ENCODE data around the gene ARMH3. TPM values are rescaled to one million over a fixed set of nuclear protein-coding genes. Genes with fewer than 3 reads are reported as not detected.
A peak's percentile ranks its signal among the peaks of the same experiment; 100 is the strongest.

ARMH3 gene
- total and polyA plus RNA-seq, 10 of the 15 experiments (the other 5 are each of a cell fraction or from before 2014, with no cell fraction given): 13.0 to 33.0 (median 16.4) TPM

DNA sequence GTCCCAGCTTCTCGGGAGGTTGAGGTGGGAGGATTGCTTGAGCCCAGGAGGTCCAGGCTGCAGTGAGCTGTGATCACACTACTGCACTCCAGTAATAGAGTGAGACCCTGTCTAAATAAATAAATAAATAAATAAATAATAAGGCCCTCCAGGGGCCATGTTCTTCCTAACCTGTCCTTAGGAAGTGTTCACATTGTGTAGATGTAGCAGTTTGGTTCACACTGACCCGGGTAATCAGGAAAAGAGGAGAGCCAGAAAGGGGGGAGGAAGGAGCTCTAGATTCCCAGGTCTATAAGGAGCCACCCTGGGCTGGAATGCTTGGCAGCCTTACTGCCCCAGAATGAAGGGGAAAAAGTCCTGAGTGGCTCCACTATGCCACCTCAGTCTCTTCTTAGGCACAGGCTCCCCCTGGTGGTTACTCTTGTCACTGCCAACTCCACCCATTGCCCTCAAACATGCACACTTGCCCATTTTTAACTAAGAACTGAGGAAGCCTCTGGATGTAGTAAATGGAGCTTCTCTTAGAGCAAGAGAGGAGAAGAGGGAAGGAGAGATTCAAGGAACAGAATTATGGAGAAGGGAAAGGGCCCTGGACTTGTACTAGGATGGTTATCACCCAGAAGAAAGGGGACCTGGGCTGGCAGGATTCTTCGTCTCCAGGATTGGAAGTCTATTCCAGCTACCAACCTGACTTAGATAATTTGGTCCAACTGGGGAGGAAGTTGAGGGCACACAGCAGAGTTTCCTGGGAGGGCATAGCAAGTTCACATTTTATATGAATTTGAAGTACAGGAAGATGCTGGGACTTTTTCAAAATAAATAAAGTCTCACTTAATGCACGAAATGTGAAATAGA is 16.9 kb upstream of the ARMH3 start (continued):
- TF ChIP-seq CEBPB (IDR thresholded peaks at IDR 0.05; ENCODE audit: borderline replicate concordance in 1 of 2, low read depth in 2 of 2, low read length in 2 of 2): no peak
- TF ChIP-seq, protein P1, sequence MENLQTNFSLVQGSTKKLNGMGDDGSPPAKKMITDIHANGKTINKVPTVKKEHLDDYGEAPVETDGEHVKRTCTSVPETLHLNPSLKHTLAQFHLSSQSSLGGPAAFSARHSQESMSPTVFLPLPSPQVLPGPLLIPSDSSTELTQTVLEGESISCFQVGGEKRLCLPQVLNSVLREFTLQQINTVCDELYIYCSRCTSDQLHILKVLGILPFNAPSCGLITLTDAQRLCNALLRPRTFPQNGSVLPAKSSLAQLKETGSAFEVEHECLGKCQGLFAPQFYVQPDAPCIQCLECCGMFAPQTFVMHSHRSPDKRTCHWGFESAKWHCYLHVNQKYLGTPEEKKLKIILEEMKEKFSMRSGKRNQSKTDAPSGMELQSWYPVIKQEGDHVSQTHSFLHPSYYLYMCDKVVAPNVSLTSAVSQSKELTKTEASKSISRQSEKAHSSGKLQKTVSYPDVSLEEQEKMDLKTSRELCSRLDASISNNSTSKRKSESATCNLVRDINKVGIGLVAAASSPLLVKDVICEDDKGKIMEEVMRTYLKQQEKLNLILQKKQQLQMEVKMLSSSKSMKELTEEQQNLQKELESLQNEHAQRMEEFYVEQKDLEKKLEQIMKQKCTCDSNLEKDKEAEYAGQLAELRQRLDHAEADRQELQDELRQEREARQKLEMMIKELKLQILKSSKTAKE (IDR thresholded peaks at IDR 0.05; ENCODE audit: low read depth, poor library complexity, severe bottlenecking): no peak
- no peak for TF ChIP-seq MTA3 (IDR thresholded peaks at IDR 0.05; ENCODE audit: borderline replicate concordance, low read length)
- TF ChIP-seq YBX1 (IDR thresholded peaks at IDR 0.05): no peak
- TF ChIP-seq ZBED1 (IDR thresholded peaks at IDR 0.05; ENCODE audit: borderline replicate concordance): no peak
- TF ChIP-seq FOXK2 (IDR thresholded peaks at IDR 0.05): no peak
- no peak for TF ChIP-seq ELK1 (IDR thresholded peaks at IDR 0.05; ENCODE audit: low read depth, low read length)
- TF ChIP-seq, protein P2, sequence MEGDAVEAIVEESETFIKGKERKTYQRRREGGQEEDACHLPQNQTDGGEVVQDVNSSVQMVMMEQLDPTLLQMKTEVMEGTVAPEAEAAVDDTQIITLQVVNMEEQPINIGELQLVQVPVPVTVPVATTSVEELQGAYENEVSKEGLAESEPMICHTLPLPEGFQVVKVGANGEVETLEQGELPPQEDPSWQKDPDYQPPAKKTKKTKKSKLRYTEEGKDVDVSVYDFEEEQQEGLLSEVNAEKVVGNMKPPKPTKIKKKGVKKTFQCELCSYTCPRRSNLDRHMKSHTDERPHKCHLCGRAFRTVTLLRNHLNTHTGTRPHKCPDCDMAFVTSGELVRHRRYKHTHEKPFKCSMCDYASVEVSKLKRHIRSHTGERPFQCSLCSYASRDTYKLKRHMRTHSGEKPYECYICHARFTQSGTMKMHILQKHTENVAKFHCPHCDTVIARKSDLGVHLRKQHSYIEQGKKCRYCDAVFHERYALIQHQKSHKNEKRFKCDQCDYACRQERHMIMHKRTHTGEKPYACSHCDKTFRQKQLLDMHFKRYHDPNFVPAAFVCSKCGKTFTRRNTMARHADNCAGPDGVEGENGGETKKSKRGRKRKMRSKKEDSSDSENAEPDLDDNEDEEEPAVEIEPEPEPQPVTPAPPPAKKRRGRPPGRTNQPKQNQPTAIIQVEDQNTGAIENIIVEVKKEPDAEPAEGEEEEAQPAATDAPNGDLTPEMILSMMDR (IDR thresholded peaks at IDR 0.05 in 2 of 3, conservative IDR thresholded peaks at IDR 0.05 in 1 of 3; ENCODE audit: control insufficient read depth in 2 of 3, extremely low read depth in 1 of 3, insufficient read depth in 1 of 3, low read depth in 3 of 3, low read length in 3 of 3): peak; percentile 94 to 96 (median 95)
- no peak for TF ChIP-seq TCF7 (IDR thresholded peaks at IDR 0.05; ENCODE audit: borderline replicate concordance)
- TF ChIP-seq ETV6 (conservative IDR thresholded peaks at IDR 0.05 in 1 of 2, IDR thresholded peaks at IDR 0.05 in 1 of 2; ENCODE audit: borderline replicate concordance in 1 of 2, low read depth in 1 of 2): no peak
- TF ChIP-seq NKRF (conservative IDR thresholded peaks at IDR 0.05): no peak
- peak; percentile 26; the same call in 1 of the 2 replicates for TF ChIP-seq RUNX3 (IDR thresholded peaks at IDR 0.05; ENCODE audit: low read length)
- TF ChIP-seq SMARCA5 (IDR thresholded peaks at IDR 0.05): 0 out of 2 replicates have a peak, but pooled peaks have one; percentile 39
- TF ChIP-seq, protein P3, sequence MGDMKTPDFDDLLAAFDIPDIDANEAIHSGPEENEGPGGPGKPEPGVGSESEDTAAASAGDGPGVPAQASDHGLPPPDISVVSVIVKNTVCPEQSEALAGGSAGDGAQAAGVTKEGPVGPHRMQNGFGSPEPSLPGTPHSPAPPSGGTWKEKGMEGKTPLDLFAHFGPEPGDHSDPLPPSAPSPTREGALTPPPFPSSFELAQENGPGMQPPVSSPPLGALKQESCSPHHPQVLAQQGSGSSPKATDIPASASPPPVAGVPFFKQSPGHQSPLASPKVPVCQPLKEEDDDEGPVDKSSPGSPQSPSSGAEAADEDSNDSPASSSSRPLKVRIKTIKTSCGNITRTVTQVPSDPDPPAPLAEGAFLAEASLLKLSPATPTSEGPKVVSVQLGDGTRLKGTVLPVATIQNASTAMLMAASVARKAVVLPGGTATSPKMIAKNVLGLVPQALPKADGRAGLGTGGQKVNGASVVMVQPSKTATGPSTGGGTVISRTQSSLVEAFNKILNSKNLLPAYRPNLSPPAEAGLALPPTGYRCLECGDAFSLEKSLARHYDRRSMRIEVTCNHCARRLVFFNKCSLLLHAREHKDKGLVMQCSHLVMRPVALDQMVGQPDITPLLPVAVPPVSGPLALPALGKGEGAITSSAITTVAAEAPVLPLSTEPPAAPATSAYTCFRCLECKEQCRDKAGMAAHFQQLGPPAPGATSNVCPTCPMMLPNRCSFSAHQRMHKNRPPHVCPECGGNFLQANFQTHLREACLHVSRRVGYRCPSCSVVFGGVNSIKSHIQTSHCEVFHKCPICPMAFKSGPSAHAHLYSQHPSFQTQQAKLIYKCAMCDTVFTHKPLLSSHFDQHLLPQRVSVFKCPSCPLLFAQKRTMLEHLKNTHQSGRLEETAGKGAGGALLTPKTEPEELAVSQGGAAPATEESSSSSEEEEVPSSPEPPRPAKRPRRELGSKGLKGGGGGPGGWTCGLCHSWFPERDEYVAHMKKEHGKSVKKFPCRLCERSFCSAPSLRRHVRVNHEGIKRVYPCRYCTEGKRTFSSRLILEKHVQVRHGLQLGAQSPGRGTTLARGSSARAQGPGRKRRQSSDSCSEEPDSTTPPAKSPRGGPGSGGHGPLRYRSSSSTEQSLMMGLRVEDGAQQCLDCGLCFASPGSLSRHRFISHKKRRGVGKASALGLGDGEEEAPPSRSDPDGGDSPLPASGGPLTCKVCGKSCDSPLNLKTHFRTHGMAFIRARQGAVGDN (IDR thresholded peaks at IDR 0.05): no peak
- no peak for TF ChIP-seq HSF1 (IDR thresholded peaks at IDR 0.05; ENCODE audit: low read depth, low read length)
